ENCODE measurements around the gene CDH2. TPM values are rescaled to one million over a fixed set of nuclear protein-coding genes. Genes with fewer than 3 reads are reported as not detected.

The CDH2 gene
- total and polyA plus RNA-seq, 2 experiments from 2014 or later = 14.7 to 36.9 TPM

GRCh38 chr18:28159055-28159454 lies 17.9 kb downstream of the CDH2 start:
- H3K9me2 ChIP-seq (ENCODE audit: insufficient read depth) = 0 out of 2 replicates have a peak, but pooled peaks cover 3% of the 10 kb centered on the region
- H2AFZ ChIP-seq = no peak overlapping the region
- no peaks in the 10 kb centered on the region for H3K36me3 Mint-ChIP-seq (ENCODE audit: low read depth)
- ATAC-seq (no peak; the same call in 2 of the 3 replicates), DNase-seq (ENCODE audit: low spot score) (no peak)
- H3K27ac ChIP-seq (ENCODE audit: low read depth) = no peak overlapping the region
- no peaks in the 10 kb centered on the region for H3F3A ChIP-seq (replicated peaks; ENCODE audit: low read depth)
- no peak overlapping the region for H3K4me3 ChIP-seq
- H3K4me1 ChIP-seq (ENCODE audit: insufficient read depth) = peaks cover 20% of the 10 kb centered on the region
- H3K27me3 Mint-ChIP-seq (ENCODE audit: insufficient read depth, low read depth, poor library complexity) = no peaks in the 10 kb centered on the region
- H3K4me1 Mint-ChIP-seq = peaks cover 39% of the 10 kb centered on the region
- no peaks in the 10 kb centered on the region for H3K36me3 ChIP-seq (ENCODE audit: insufficient read depth)
- H4K20me1 ChIP-seq (replicated peaks; ENCODE audit: insufficient read depth) = 0 out of 2 replicates have a peak, but pooled peaks cover 8% of the 10 kb centered on the region
- no peak overlapping the region for H3K27ac Mint-ChIP-seq
- H3K27me3 ChIP-seq (ENCODE audit: insufficient read depth) = no peaks in the 10 kb centered on the region
- no peak overlapping the region; the same call in 1 of the 2 replicates for H3K4me2 ChIP-seq
- peaks cover 23% of the 10 kb centered on the region for H3K79me2 ChIP-seq (replicated peaks; ENCODE audit: insufficient read depth)
- no peak overlapping the region for H3K4me3 Mint-ChIP-seq
- no peaks in the 10 kb centered on the region for H3K9me3 Mint-ChIP-seq
- TF ChIP-seq ZNF462 (CRISPR knock-in tag; IDR thresholded peaks at IDR 0.05) = no peak
- TF ChIP-seq JUNB (IDR thresholded peaks at IDR 0.05; ENCODE audit: unreplicated experiment) = no peak
- TF ChIP-seq EZH2phosphoT487 (IDR thresholded peaks at IDR 0.05; ENCODE audit: unreplicated experiment) = no peak
- TF ChIP-seq STAT1 (IDR thresholded peaks at IDR 0.05; ENCODE audit: unreplicated experiment) = no peak
- TF ChIP-seq EZH2 (IDR thresholded peaks at IDR 0.05; ENCODE audit: low read depth, unreplicated experiment) = no peak
- no peak for TF ChIP-seq REST (IDR thresholded peaks at IDR 0.05; ENCODE audit: unreplicated experiment)
